Measurements from ENCODE around the gene MFAP1.

GRCh38 chr15:43867096-43867495 is 42.6 kb upstream of the MFAP1 start:
- TF ChIP-seq CTCF (IDR thresholded peaks at IDR 0.05; ENCODE audit: low read depth, low read length), result no peak
- TF ChIP-seq EZH2phosphoT487 (IDR thresholded peaks at IDR 0.05; ENCODE audit: low read depth), result no peak
